ENCODE data around the gene KPNB1. TPM values are rescaled to one million over a fixed set of nuclear protein-coding genes. Genes with fewer than 3 reads are reported as not detected.

KPNB1 gene
- total and polyA plus RNA-seq, 10 of the 15 experiments (the other 5 are each of a cell fraction or from before 2014, with no cell fraction given): 67.8 to 525 (median 246) TPM

DNA sequence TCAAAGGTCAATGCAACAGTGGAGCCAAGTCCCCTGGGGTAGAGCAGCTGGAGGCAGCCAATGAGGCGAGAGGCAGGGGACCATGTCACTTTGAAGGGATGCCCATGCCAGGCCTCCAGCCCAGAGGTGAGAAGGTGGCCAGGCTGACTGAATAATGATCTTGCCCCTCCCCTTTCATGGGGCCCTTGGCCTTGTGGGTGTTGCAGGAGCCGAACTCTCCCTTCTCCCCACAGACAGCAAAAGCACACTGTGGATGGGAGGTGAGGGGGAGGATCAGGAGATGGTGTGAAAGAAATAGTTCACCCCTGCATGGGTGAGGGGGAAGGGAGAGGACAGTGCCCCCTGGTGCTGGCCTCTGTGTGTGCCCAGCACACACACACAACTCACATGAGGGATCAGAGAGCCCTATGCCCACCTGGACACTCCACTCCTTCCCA lies 67.6 kb downstream of the KPNB1 start (continued):
- no peak for TF ChIP-seq PAX8 (IDR thresholded peaks at IDR 0.05)
- TF ChIP-seq IRF4 (IDR thresholded peaks at IDR 0.05; ENCODE audit: low read depth, low read length): no peak
- TF ChIP-seq, protein P1, sequence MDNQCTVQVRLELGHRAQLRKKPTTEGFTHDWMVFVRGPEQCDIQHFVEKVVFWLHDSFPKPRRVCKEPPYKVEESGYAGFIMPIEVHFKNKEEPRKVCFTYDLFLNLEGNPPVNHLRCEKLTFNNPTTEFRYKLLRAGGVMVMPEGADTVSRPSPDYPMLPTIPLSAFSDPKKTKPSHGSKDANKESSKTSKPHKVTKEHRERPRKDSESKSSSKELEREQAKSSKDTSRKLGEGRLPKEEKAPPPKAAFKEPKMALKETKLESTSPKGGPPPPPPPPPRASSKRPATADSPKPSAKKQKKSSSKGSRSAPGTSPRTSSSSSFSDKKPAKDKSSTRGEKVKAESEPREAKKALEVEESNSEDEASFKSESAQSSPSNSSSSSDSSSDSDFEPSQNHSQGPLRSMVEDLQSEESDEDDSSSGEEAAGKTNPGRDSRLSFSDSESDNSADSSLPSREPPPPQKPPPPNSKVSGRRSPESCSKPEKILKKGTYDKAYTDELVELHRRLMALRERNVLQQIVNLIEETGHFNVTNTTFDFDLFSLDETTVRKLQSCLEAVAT (IDR thresholded peaks at IDR 0.05): 0 out of 2 replicates have a peak, but pooled peaks have one; percentile 41
- no peak for TF ChIP-seq KDM1A (IDR thresholded peaks at IDR 0.05; ENCODE audit: borderline replicate concordance)
- TF ChIP-seq KLF5 (IDR thresholded peaks at IDR 0.05; ENCODE audit: partially characterized antibody): no peak
- TF ChIP-seq ZSCAN29 (IDR thresholded peaks at IDR 0.05): no peak
- 0 out of 2 replicates have a peak, but pooled peaks have one; percentile 7 for TF ChIP-seq PAX5 (IDR thresholded peaks at IDR 0.05; ENCODE audit: borderline replicate concordance, low read depth, low read length)
- TF ChIP-seq MEF2A (IDR thresholded peaks at IDR 0.05; ENCODE audit: insufficient read depth, low read depth, low read length): no peak
- TF ChIP-seq MTA3 (IDR thresholded peaks at IDR 0.05; ENCODE audit: borderline replicate concordance, low read length): no peak
- peak in 1 of 2 experiments; percentile 49; a peak in 1 of 4 replicates for TF ChIP-seq IKZF2 (IDR thresholded peaks at IDR 0.05)
- TF ChIP-seq, protein P2, sequence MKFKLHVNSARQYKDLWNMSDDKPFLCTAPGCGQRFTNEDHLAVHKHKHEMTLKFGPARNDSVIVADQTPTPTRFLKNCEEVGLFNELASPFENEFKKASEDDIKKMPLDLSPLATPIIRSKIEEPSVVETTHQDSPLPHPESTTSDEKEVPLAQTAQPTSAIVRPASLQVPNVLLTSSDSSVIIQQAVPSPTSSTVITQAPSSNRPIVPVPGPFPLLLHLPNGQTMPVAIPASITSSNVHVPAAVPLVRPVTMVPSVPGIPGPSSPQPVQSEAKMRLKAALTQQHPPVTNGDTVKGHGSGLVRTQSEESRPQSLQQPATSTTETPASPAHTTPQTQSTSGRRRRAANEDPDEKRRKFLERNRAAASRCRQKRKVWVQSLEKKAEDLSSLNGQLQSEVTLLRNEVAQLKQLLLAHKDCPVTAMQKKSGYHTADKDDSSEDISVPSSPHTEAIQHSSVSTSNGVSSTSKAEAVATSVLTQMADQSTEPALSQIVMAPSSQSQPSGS (IDR thresholded peaks at IDR 0.05; ENCODE audit: low read length): no peak
- TF ChIP-seq CHD2 (IDR thresholded peaks at IDR 0.05; ENCODE audit: borderline replicate concordance, low read depth, low read length): peak; percentile 75
- TF ChIP-seq NFIC (IDR thresholded peaks at IDR 0.05; ENCODE audit: low read depth, low read length): no peak
- no peak for TF ChIP-seq ZNF24 (IDR thresholded peaks at IDR 0.05)
- TF ChIP-seq, protein P3, sequence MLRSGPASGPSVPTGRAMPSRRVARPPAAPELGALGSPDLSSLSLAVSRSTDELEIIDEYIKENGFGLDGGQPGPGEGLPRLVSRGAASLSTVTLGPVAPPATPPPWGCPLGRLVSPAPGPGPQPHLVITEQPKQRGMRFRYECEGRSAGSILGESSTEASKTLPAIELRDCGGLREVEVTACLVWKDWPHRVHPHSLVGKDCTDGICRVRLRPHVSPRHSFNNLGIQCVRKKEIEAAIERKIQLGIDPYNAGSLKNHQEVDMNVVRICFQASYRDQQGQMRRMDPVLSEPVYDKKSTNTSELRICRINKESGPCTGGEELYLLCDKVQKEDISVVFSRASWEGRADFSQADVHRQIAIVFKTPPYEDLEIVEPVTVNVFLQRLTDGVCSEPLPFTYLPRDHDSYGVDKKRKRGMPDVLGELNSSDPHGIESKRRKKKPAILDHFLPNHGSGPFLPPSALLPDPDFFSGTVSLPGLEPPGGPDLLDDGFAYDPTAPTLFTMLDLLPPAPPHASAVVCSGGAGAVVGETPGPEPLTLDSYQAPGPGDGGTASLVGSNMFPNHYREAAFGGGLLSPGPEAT (IDR thresholded peaks at IDR 0.05; ENCODE audit: low read depth): no peak
- no peak for TF ChIP-seq BACH1 (IDR thresholded peaks at IDR 0.05; ENCODE audit: borderline replicate concordance)
- TF ChIP-seq TARDBP (IDR thresholded peaks at IDR 0.05; ENCODE audit: borderline replicate concordance): 0 out of 2 replicates have a peak, but pooled peaks have one; percentile 23
- TF ChIP-seq, protein P4, sequence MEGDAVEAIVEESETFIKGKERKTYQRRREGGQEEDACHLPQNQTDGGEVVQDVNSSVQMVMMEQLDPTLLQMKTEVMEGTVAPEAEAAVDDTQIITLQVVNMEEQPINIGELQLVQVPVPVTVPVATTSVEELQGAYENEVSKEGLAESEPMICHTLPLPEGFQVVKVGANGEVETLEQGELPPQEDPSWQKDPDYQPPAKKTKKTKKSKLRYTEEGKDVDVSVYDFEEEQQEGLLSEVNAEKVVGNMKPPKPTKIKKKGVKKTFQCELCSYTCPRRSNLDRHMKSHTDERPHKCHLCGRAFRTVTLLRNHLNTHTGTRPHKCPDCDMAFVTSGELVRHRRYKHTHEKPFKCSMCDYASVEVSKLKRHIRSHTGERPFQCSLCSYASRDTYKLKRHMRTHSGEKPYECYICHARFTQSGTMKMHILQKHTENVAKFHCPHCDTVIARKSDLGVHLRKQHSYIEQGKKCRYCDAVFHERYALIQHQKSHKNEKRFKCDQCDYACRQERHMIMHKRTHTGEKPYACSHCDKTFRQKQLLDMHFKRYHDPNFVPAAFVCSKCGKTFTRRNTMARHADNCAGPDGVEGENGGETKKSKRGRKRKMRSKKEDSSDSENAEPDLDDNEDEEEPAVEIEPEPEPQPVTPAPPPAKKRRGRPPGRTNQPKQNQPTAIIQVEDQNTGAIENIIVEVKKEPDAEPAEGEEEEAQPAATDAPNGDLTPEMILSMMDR (IDR thresholded peaks at IDR 0.05 in 2 of 3, conservative IDR thresholded peaks at IDR 0.05 in 1 of 3; ENCODE audit: control insufficient read depth in 2 of 3, extremely low read depth in 1 of 3, insufficient read depth in 1 of 3, low read depth in 3 of 3, low read length in 3 of 3): peak; percentile 38 to 54 (median 40); a peak in 4 of 6 replicates
- no peak for TF ChIP-seq SMARCA5 (IDR thresholded peaks at IDR 0.05)
- TF ChIP-seq RELA (IDR thresholded peaks at IDR 0.05; ENCODE audit: borderline replicate concordance, partially characterized antibody): no peak
- TF ChIP-seq STAT3 (IDR thresholded peaks at IDR 0.05; ENCODE audit: low read depth, low read length): no peak
- no peak for TF ChIP-seq SMAD5 (IDR thresholded peaks at IDR 0.05; ENCODE audit: low read depth)
- no peak for TF ChIP-seq EZH2 (IDR thresholded peaks at IDR 0.05; ENCODE audit: borderline replicate concordance, control insufficient read depth, low read depth, low read length)
- TF ChIP-seq, protein P5, sequence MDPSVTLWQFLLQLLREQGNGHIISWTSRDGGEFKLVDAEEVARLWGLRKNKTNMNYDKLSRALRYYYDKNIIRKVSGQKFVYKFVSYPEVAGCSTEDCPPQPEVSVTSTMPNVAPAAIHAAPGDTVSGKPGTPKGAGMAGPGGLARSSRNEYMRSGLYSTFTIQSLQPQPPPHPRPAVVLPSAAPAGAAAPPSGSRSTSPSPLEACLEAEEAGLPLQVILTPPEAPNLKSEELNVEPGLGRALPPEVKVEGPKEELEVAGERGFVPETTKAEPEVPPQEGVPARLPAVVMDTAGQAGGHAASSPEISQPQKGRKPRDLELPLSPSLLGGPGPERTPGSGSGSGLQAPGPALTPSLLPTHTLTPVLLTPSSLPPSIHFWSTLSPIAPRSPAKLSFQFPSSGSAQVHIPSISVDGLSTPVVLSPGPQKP (IDR thresholded peaks at IDR 0.05; ENCODE audit: low read depth, low read length): no peak
- no peak for TF ChIP-seq HCFC1 (IDR thresholded peaks at IDR 0.05; ENCODE audit: low read length)
- no peak for TF ChIP-seq SPI1 (IDR thresholded peaks at IDR 0.05; ENCODE audit: borderline replicate concordance, insufficient read depth, low read depth, low read length)

Measured in GM12878 (cell line).